ENCODE results near the gene ADSS2. TPM values are rescaled to one million over a fixed set of nuclear protein-coding genes. Genes with fewer than 3 reads are reported as not detected.

The ADSS2 gene
- total RNA-seq, 4 donors from 2014 or later, result 8.7 to 51.5 (median 40.4) TPM

GRCh38 chr1:244449936-244450508 is 1.7 kb downstream of the ADSS2 start:
- intact Hi-C loops (cut with DNase I; ENCODE audit: low total_unique reads), result no loop called here
- H3K27ac ChIP-seq, result peak overlapping the region; percentile 85 to 93
- no peaks in the 10 kb centered on the region for H3K27me3 ChIP-seq
- TF ChIP-seq CTCF (IDR thresholded peaks at IDR 0.05) (no peak), POLR2A (IDR thresholded peaks at IDR 0.05) (no peak)
- peaks cover 9 to 12% of the 10 kb centered on the region in 2 donors for H3K4me1 ChIP-seq
- DNase-seq, result no peak
- no peaks in the 10 kb centered on the region for H3K36me3 ChIP-seq
- no peaks in the 10 kb centered on the region for H3K9me3 ChIP-seq
- peak overlapping the region; percentile 60 to 98 for H3K4me3 ChIP-seq

GRCh38 chr1:244448279-244449036 is 3.3 kb downstream of the ADSS2 start:
- Histone ChIP-seq H3K36me3 (no peaks in the 10 kb centered on the region), H3K4me1 (peaks cover 12% of the 10 kb centered on the region in 2 donors), H3K9me3 (no peaks in the 10 kb centered on the region), H3K27ac (no peak overlapping the region), H3K4me3 (no peak overlapping the region), H3K27me3 (no peaks in the 10 kb centered on the region)
- intact Hi-C loops (cut with DNase I; ENCODE audit: low total_unique reads), result no loop called here
- no peak for DNase-seq
- TF ChIP-seq CTCF (IDR thresholded peaks at IDR 0.05), result no peak
- TF ChIP-seq POLR2A (IDR thresholded peaks at IDR 0.05), result no peak

- no peaks in the 10 kb centered on the region for H3K36me3 ChIP-seq
- TF ChIP-seq POLR2A (IDR thresholded peaks at IDR 0.05) (no peak), CTCF (IDR thresholded peaks at IDR 0.05) (no peak)
- H3K9me3 ChIP-seq, result no peaks in the 10 kb centered on the region
- no peaks in the 10 kb centered on the region for H3K27me3 ChIP-seq
- intact Hi-C loops (cut with DNase I; ENCODE audit: low total_unique reads), result no loop called here
- no peak for DNase-seq
- peaks cover 12% of the 10 kb centered on the region in 2 donors for H3K4me1 ChIP-seq
- no peak overlapping the region for H3K27ac ChIP-seq
- no peak overlapping the region for H3K4me3 ChIP-seq
These were observed 4.2 kb downstream of the ADSS2 start for GRCh38 chr1:244447552-244447951.

GRCh38 chr1:244447024-244447423 is 4.7 kb downstream of the ADSS2 start:
- H3K36me3 ChIP-seq, result no peaks in the 10 kb centered on the region
- H3K27ac ChIP-seq, result no peak overlapping the region
- DNase-seq, result no peak
- H3K9me3 ChIP-seq, result no peaks in the 10 kb centered on the region
- no peaks in the 10 kb centered on the region for H3K27me3 ChIP-seq
- H3K4me3 ChIP-seq, result no peak overlapping the region
- intact Hi-C loops (cut with DNase I; ENCODE audit: low total_unique reads), result no loop called here
- TF ChIP-seq POLR2A (IDR thresholded peaks at IDR 0.05) (no peak), CTCF (IDR thresholded peaks at IDR 0.05) (no peak)
- H3K4me1 ChIP-seq, result peaks cover 12% of the 10 kb centered on the region in 2 donors
